Naive thymus-derived CD4-positive, alpha-beta T cell (primary cell): ENCODE results near the gene VSTM4. TPM values are rescaled to one million over a fixed set of nuclear protein-coding genes. Genes with fewer than 3 reads are reported as not detected.

ENCODE experiments used
- ATAC-seq: fragments of 150-1000 bp; cut with Tn5 transposase; 2 replicates; pipeline ENCODE4 v1.10.0; 2021; ENCODE audit warnings: mild to moderate bottlenecking, moderate library complexity
- CTCF ChIA-PET: fragments of 350-600 bp; sonication (Branson Sonifier 250); formaldehyde crosslinking; loops from one replicate; lab custom pipeline; 2021; ENCODE audit warnings: antibody characterized with exemption; lab: Charles Lee
- POLR2A ChIA-PET: fragments of 350-600 bp; sonication (Branson Sonifier 250); formaldehyde crosslinking; loops from one replicate; lab custom pipeline; 2021; ENCODE audit warnings: antibody characterized with exemption, inconsistent platforms; lab: Charles Lee
- DNase-seq, 9 donors: peaks; one replicate each; pipeline versions ENCODE4 v3.0.0 to v3.0.0-alpha.2; 2020 to 2022; ENCODE audit warnings: mixed read lengths in 1 of 9
- H3K27ac ChIP-seq: one replicate; pipeline ENCODE4 v1.7.0; 2013; ENCODE audit warnings: mild to moderate bottlenecking, low read depth, low read length, moderate library complexity
- H3K27me3 ChIP-seq, 2 donors: one replicate each; pipeline ENCODE4 v1.7.0; 2013; ENCODE audit warnings: low read length in 2 of 2, mild to moderate bottlenecking in 2 of 2, moderate library complexity in 2 of 2; ENCODE audit not compliant: control insufficient read depth in 2 of 2, insufficient read depth in 2 of 2
- H3K36me3 ChIP-seq, 3 experiments: 1 replicate in 2 of 3; 2 replicates in 1 of 3; pipeline ENCODE4 v1.7.0; 2013; ENCODE audit warnings: low read length in 3 of 3, mild to moderate bottlenecking in 3 of 3, moderate library complexity in 1 of 3; ENCODE audit not compliant: insufficient read depth in 3 of 3, control insufficient read depth in 2 of 3
- H3K4me1 ChIP-seq, 2 donors: one replicate each; pipeline ENCODE4 v1.7.0; 2013; ENCODE audit warnings: low read length in 2 of 2, mild to moderate bottlenecking in 2 of 2, moderate library complexity in 1 of 2; ENCODE audit not compliant: control insufficient read depth in 2 of 2, insufficient read depth in 2 of 2
- H3K4me3 ChIP-seq: 2 replicates; pipeline ENCODE4 v1.7.0; 2013; ENCODE audit warnings: mild to moderate bottlenecking, low read length
- H3K9me3 ChIP-seq, 3 experiments: 1 replicate in 2 of 3; 2 replicates in 1 of 3; pipeline ENCODE4 v1.7.0; 2013; ENCODE audit warnings: low read length in 3 of 3; ENCODE audit not compliant: control insufficient read depth in 2 of 3
- H3K27ac Mint-ChIP-seq, 9 donors: one replicate each; pipeline ENCODE4 v1.8.0; 2020 to 2022; ENCODE audit warnings: mixed read lengths in 9 of 9, mild to moderate bottlenecking in 8 of 9, moderate library complexity in 5 of 9, inconsistent platforms in 2 of 9
- H3K27me3 Mint-ChIP-seq, 5 donors: one replicate each; pipeline ENCODE4 v1.8.0; 2021 to 2022; ENCODE audit warnings: mixed read lengths in 5 of 5, mild to moderate bottlenecking in 1 of 5
- H3K36me3 Mint-ChIP-seq, 5 donors: one replicate each; pipeline ENCODE4 v1.8.0; 2020 to 2022; ENCODE audit warnings: mixed read lengths in 5 of 5, mild to moderate bottlenecking in 3 of 5, inconsistent platforms in 1 of 5
- H3K4me1 Mint-ChIP-seq, 7 donors: one replicate each; pipeline ENCODE4 v1.8.0; 2020 to 2022; ENCODE audit warnings: mixed read lengths in 7 of 7, mild to moderate bottlenecking in 3 of 7, inconsistent platforms in 1 of 7
- H3K4me3 Mint-ChIP-seq, 10 donors: one replicate each; pipeline ENCODE4 v1.8.0; 2020 to 2022; ENCODE audit warnings: mild to moderate bottlenecking in 10 of 10, mixed read lengths in 10 of 10, moderate library complexity in 6 of 10, inconsistent platforms in 2 of 10
- H3K9me3 Mint-ChIP-seq, 11 donors: one replicate each; pipeline ENCODE4 v1.8.0; 2020 to 2022; ENCODE audit warnings: mixed read lengths in 11 of 11, mild to moderate bottlenecking in 4 of 11, inconsistent platforms in 1 of 11, moderate library complexity in 1 of 11
- intact Hi-C, 2 donors: fragments of 100-400 bp; cut with micrococcal nuclease; formaldehyde crosslinking; loops; one replicate each; pipeline ENCODE4 v1.15.1; 2023
- polyA plus RNA-seq, 2 donors: library from polyadenylated mRNA; unstranded; fragments of 300-500 nt; fragmentation: Illumina TruSeq; gene quantifications; one replicate each; pipeline ENCODE4 v1.2.3, GENCODE V29; 2021
- total RNA-seq, 6 experiments: library from RNA in 5 of 6; stranded (reverse) in 5 of 6; gene quantifications; 1 replicate in 5 of 6; 2 replicates in 1 of 6; pipeline ENCODE4 v1.2.3 and lab custom pipeline; 2021 to 2026

The VSTM4 gene
- total and polyA plus RNA-seq, 7 experiments from 2014 or later, result 0.12 TPM; not detected in 6

DNA sequence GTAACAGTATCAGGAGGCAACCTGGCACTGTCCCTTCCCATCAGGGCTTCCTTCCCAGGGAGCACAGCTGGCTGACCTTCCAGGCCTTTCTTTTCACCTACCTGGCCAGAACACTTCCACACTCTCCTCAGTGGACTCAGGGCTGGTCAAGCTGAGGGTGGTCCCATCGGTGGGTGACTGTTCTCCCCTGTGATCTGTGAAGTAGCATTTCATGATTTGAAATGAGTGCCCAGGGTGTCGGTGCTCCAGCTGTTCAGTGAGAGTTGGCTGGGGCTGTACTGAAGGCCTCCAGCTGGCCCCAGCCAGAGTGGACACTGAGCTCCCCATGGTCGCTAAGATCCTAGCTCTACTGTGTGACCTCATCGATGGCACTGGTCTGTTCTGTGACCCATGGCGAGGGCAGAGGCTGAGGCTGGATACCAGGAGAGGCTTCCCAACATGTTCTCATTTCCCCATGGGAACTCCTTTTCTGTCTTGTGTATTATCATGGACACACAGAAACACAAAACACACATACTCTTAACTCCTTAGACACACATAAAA lies 18.5 kb upstream of the VSTM4 start, which contains the start of gene FAM170B:
FAM170B (minus strand) TSS at position 316 of the 543 bp plus-strand sequence; CDS start at position 213, 103 bp downstream.
- Histone ChIP-seq H3K27ac (no peak within 1 kb of the TSS), H3K36me3 (no peaks in the 10 kb centered on the region), H3K9me3 (no peaks in the 10 kb centered on the region), H3K4me3 (no peak within 1 kb of the TSS), H3K4me1 (no peaks in the 10 kb centered on the region), H3K27me3 (peaks cover 0 to 3% of the 10 kb centered on the region in 2 donors)
- ChIA-PET POLR2A (no interaction called here), CTCF (no interaction called here)
- DNase-seq (no peak), ATAC-seq (no peak)
- H3K9me3 Mint-ChIP-seq, result peaks cover 0 to 14% (median 3%) of the 10 kb centered on the region in 11 donors
- intact Hi-C loops, result no loop called here
- H3K27me3 Mint-ChIP-seq, result peaks cover 8 to 34% (median 21%) of the 10 kb centered on the region in 5 donors
- H3K4me1 Mint-ChIP-seq, result peaks cover 0 to 8% (median 0%) of the 10 kb centered on the region in 7 donors
- peaks cover 0 to 3% (median 0%) of the 10 kb centered on the region in 5 donors for H3K36me3 Mint-ChIP-seq
- no peak within 1 kb of the TSS for H3K27ac Mint-ChIP-seq
- H3K4me3 Mint-ChIP-seq, result no peak within 1 kb of the TSS

GRCh38 chr10:49132362-49132737 lies 17.0 kb upstream of the VSTM4 start:
- H3K4me1 Mint-ChIP-seq, result peaks cover 0 to 8% (median 0%) of the 10 kb centered on the region in 7 donors
- H3K36me3 ChIP-seq, result no peaks in the 10 kb centered on the region
- ChIA-PET CTCF (no interaction called here), POLR2A (no interaction called here)
- H3K27ac Mint-ChIP-seq, result no peak overlapping the region
- H3K27ac ChIP-seq, result no peak overlapping the region
- peaks cover 8 to 42% (median 25%) of the 10 kb centered on the region in 5 donors for H3K27me3 Mint-ChIP-seq
- peaks cover 0 to 14% (median 6%) of the 10 kb centered on the region in 11 donors for H3K9me3 Mint-ChIP-seq
- H3K4me1 ChIP-seq, result no peaks in the 10 kb centered on the region
- intact Hi-C loops, result no loop called here
- H3K4me3 Mint-ChIP-seq, result no peak overlapping the region
- no peaks in the 10 kb centered on the region for H3K9me3 ChIP-seq
- no peak for DNase-seq
- H3K4me3 ChIP-seq, result no peak overlapping the region
- peaks cover 0 to 3% (median 0%) of the 10 kb centered on the region in 5 donors for H3K36me3 Mint-ChIP-seq
- no peaks in the 10 kb centered on the region for H3K27me3 ChIP-seq
- no peak for ATAC-seq

- no peak for ATAC-seq
- Histone ChIP-seq H3K27me3 (no peaks in the 10 kb centered on the region), H3K9me3 (no peaks in the 10 kb centered on the region), H3K36me3 (no peaks in the 10 kb centered on the region), H3K4me3 (no peak overlapping the region), H3K27ac (no peak overlapping the region), H3K4me1 (no peaks in the 10 kb centered on the region)
- Mint-ChIP-seq H3K36me3 (peaks cover 0 to 3% (median 0%) of the 10 kb centered on the region in 5 donors), H3K4me1 (peaks cover 0 to 8% (median 0%) of the 10 kb centered on the region in 7 donors), H3K4me3 (no peak overlapping the region), H3K9me3 (peaks cover 0 to 14% (median 5%) of the 10 kb centered on the region in 11 donors), H3K27me3 (peaks cover 8 to 42% (median 25%) of the 10 kb centered on the region in 5 donors), H3K27ac (no peak overlapping the region)
- DNase-seq, result no peak
- CTCF ChIA-PET, result no interaction called here
- intact Hi-C loops, result no loop called here
- POLR2A ChIA-PET, result no interaction called here
Measured at GRCh38 chr10:49131507-49132361, 16.4 kb upstream of the VSTM4 start.

GRCh38 chr10:49129376-49129775 lies 14.1 kb upstream of the VSTM4 start:
- H3K36me3 Mint-ChIP-seq, result peaks cover 0 to 3% (median 0%) of the 10 kb centered on the region in 5 donors
- H3K27ac ChIP-seq, result no peak overlapping the region
- H3K4me1 Mint-ChIP-seq, result no peaks in the 10 kb centered on the region
- H3K36me3 ChIP-seq, result no peaks in the 10 kb centered on the region
- H3K9me3 ChIP-seq, result no peaks in the 10 kb centered on the region
- no peak overlapping the region for H3K4me3 Mint-ChIP-seq
- DNase-seq (no peak), ATAC-seq (no peak)
- H3K4me1 ChIP-seq, result no peaks in the 10 kb centered on the region
- no peak overlapping the region for H3K4me3 ChIP-seq
- intact Hi-C loops, result no loop called here
- peaks cover 3 to 26% (median 21%) of the 10 kb centered on the region in 5 donors for H3K27me3 Mint-ChIP-seq
- ChIA-PET CTCF (no interaction called here), POLR2A (no interaction called here)
- peaks cover 0 to 18% (median 5%) of the 10 kb centered on the region in 11 donors for H3K9me3 Mint-ChIP-seq
- H3K27me3 ChIP-seq, result no peaks in the 10 kb centered on the region
- no peak overlapping the region for H3K27ac Mint-ChIP-seq

DNA sequence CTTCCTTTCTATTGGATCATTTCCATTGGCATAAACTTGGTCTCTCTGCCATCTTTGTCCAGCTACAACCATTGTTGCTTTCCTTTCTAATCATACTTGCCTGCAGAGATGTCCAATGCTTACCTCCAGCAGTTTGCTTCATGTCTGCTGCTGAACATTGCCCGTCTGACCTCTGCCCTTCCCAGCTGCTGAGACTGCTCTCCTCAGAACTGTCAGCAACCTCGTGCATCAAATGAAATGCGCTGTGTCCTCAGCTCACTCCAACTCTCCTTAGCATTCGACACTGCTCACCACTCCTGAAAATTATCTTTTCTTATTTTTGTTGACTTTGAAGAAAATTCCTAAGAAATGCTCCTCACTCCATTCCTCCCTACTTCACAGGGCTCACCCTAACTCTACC lies 13.5 kb upstream of the VSTM4 start:
- CTCF ChIA-PET, result no interaction called here
- Histone ChIP-seq H3K27me3 (no peaks in the 10 kb centered on the region), H3K36me3 (no peaks in the 10 kb centered on the region), H3K4me3 (no peak overlapping the region), H3K9me3 (no peaks in the 10 kb centered on the region), H3K27ac (no peak overlapping the region), H3K4me1 (no peaks in the 10 kb centered on the region)
- POLR2A ChIA-PET, result no interaction called here
- H3K27ac Mint-ChIP-seq, result no peak overlapping the region
- H3K4me1 Mint-ChIP-seq, result no peaks in the 10 kb centered on the region
- ATAC-seq (no peak), DNase-seq (no peak)
- H3K27me3 Mint-ChIP-seq, result peaks cover 5 to 26% (median 21%) of the 10 kb centered on the region in 5 donors
- H3K36me3 Mint-ChIP-seq, result peaks cover 0 to 3% (median 0%) of the 10 kb centered on the region in 5 donors
- H3K4me3 Mint-ChIP-seq, result no peak overlapping the region
- peaks cover 0 to 20% (median 6%) of the 10 kb centered on the region in 11 donors for H3K9me3 Mint-ChIP-seq
- intact Hi-C loops, result no loop called here

DNA sequence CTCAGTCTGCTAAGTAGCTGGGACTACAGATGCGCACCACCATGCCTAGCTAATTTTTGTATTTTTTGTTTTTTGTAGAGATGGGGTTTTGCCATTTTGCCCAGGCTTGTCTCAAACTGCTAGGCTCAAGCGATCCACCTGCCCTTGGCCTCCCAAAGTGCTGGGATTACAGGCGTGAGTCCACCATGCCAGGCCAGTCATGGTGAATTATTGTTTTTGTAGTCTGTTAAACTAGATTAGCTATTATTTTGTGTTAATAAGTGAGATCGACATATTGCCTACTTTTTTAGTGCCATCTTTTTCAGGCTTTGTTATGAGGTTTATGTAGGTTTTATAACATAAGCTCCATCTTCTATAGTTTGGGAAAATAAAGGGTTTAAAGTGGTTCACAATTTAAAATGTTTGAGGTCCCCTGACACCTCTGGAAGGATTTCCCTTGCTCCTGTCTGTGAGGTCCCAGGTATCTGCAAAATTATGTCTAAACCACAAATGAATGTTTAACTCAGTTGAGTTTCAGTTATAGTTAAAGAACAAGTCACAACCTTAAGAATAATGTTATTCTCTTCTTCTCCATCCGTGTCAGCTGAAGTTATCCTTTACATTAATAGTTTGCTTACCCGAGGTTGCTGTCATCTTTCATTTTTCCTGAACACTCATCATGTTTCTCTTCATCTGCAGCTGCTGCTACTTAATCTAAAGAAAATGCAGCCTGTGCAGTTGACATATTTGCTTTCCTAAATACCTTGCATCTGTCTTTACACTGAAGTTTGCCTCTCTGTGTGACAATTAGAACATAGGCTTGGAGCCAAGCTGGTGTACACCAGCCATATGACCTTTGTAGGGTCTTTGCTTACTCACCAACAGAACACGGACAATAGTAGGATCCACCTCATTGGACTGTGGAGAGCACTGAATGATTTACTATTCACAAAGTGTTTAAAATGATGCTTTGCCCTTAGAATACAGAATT lies 8.9 kb upstream of the VSTM4 start:
- H3K27me3 Mint-ChIP-seq, result peaks cover 9 to 23% (median 20%) of the 10 kb centered on the region in 5 donors
- ChIA-PET CTCF (no interaction called here), POLR2A (no interaction called here)
- Histone ChIP-seq H3K27me3 (no peaks in the 10 kb centered on the region), H3K4me1 (no peaks in the 10 kb centered on the region), H3K4me3 (no peak overlapping the region), H3K27ac (no peak overlapping the region), H3K36me3 (no peaks in the 10 kb centered on the region), H3K9me3 (no peaks in the 10 kb centered on the region)
- peaks cover 0 to 21% (median 6%) of the 10 kb centered on the region in 11 donors for H3K9me3 Mint-ChIP-seq
- H3K4me3 Mint-ChIP-seq, result no peak overlapping the region
- intact Hi-C loops, result no loop called here
- ATAC-seq (no peak), DNase-seq (no peak)
- H3K36me3 Mint-ChIP-seq, result no peaks in the 10 kb centered on the region
- no peak overlapping the region for H3K27ac Mint-ChIP-seq
- H3K4me1 Mint-ChIP-seq, result no peaks in the 10 kb centered on the region
